Measurements from ENCODE around the gene PAQR7. TPM values are rescaled to one million over a fixed set of nuclear protein-coding genes. Genes with fewer than 3 reads are reported as not detected.

Gene PAQR7
- total RNA-seq, 1 experiment from 2014 or later = 13.6 TPM

DNA sequence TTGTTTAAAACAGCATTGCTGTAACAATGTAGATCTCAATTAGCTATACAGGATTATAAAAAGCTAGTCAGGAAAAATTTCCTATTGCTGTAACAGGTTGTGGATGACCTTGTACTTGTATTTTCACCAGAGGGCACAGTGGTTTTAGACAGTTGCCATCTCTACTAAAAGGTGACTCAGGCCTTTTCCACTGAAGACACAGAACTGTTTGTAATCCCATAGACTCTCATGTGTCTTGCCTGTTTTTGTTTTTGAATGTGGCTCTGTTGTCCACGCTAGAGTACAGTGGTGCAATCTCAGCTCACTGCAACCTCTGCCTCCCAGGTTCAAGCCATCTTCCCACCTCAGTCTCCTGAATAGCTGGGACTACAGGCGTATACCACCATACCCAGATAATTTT is 49.9 kb downstream of the PAQR7 start:
- Mint-ChIP-seq H3K27me3 (ENCODE audit: unreplicated experiment) (no peaks in the 10 kb centered on the region), H3K4me3 (ENCODE audit: low read depth, unreplicated experiment) (no peak overlapping the region), H3K27ac (ENCODE audit: unreplicated experiment) (no peak overlapping the region), H3K9me3 (ENCODE audit: low read depth, unreplicated experiment) (no peaks in the 10 kb centered on the region), H3K4me1 (ENCODE audit: low read depth, unreplicated experiment) (peaks cover 16% of the 10 kb centered on the region), H3K36me3 (ENCODE audit: insufficient read depth, unreplicated experiment) (peaks cover 27% of the 10 kb centered on the region)
- intact Hi-C loops (cut with micrococcal nuclease; ENCODE audit: unreplicated experiment) = no loop called here
- CTCF ChIA-PET = no interaction called here
- DNase-seq = no peak
- TF ChIP-seq, protein P1, sequence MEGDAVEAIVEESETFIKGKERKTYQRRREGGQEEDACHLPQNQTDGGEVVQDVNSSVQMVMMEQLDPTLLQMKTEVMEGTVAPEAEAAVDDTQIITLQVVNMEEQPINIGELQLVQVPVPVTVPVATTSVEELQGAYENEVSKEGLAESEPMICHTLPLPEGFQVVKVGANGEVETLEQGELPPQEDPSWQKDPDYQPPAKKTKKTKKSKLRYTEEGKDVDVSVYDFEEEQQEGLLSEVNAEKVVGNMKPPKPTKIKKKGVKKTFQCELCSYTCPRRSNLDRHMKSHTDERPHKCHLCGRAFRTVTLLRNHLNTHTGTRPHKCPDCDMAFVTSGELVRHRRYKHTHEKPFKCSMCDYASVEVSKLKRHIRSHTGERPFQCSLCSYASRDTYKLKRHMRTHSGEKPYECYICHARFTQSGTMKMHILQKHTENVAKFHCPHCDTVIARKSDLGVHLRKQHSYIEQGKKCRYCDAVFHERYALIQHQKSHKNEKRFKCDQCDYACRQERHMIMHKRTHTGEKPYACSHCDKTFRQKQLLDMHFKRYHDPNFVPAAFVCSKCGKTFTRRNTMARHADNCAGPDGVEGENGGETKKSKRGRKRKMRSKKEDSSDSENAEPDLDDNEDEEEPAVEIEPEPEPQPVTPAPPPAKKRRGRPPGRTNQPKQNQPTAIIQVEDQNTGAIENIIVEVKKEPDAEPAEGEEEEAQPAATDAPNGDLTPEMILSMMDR (IDR thresholded peaks at IDR 0.05; ENCODE audit: unreplicated experiment) = no peak
- BruUV-seq (replicated peaks) = no TSS peak

GRCh38 chr1:25821630-25822091 is 53.8 kb downstream of the PAQR7 start:
- H3K27ac Mint-ChIP-seq (ENCODE audit: unreplicated experiment) = peak overlapping the region; percentile 64

GRCh38 chr1:25821112-25821476 is 54.4 kb downstream of the PAQR7 start:
- BruUV-seq (replicated peaks) = no TSS peak
- TF ChIP-seq, protein P1 (IDR thresholded peaks at IDR 0.05; ENCODE audit: unreplicated experiment) = no peak
- H3K4me3 Mint-ChIP-seq (ENCODE audit: low read depth, unreplicated experiment) = peak overlapping the region; percentile 77
- no peaks in the 10 kb centered on the region for H3K9me3 Mint-ChIP-seq (ENCODE audit: low read depth, unreplicated experiment)
- CTCF ChIA-PET = no interaction called here
- peaks cover 41% of the 10 kb centered on the region for H3K36me3 Mint-ChIP-seq (ENCODE audit: insufficient read depth, unreplicated experiment)
- no peak for DNase-seq
- intact Hi-C loops (cut with micrococcal nuclease; ENCODE audit: unreplicated experiment) = no loop called here
- H3K4me1 Mint-ChIP-seq (ENCODE audit: low read depth, unreplicated experiment) = peaks cover 32% of the 10 kb centered on the region
- peak overlapping the region; percentile 64 for H3K27ac Mint-ChIP-seq (ENCODE audit: unreplicated experiment)
- no peaks in the 10 kb centered on the region for H3K27me3 Mint-ChIP-seq (ENCODE audit: unreplicated experiment)

More at GRCh38 chr1:25821630-25822091, 53.8 kb downstream of the PAQR7 start:
- BruUV-seq (replicated peaks) = no TSS peak
- Mint-ChIP-seq H3K4me1 (ENCODE audit: low read depth, unreplicated experiment) (peaks cover 32% of the 10 kb centered on the region), H3K4me3 (ENCODE audit: low read depth, unreplicated experiment) (peak overlapping the region; percentile 77), H3K27me3 (ENCODE audit: unreplicated experiment) (no peaks in the 10 kb centered on the region), H3K9me3 (ENCODE audit: low read depth, unreplicated experiment) (no peaks in the 10 kb centered on the region), H3K36me3 (ENCODE audit: insufficient read depth, unreplicated experiment) (peaks cover 41% of the 10 kb centered on the region)
- no peak for DNase-seq
- intact Hi-C loops (cut with micrococcal nuclease; ENCODE audit: unreplicated experiment) = no loop called here
- TF ChIP-seq, protein P1 (IDR thresholded peaks at IDR 0.05; ENCODE audit: unreplicated experiment) = no peak
- CTCF ChIA-PET = interaction anchor here (0.6 kb wide), 1 partner anchor 16 kb away, joined by 3 read pairs; no protein-coding TSS in a partner anchor

- Mint-ChIP-seq H3K27ac (ENCODE audit: unreplicated experiment) (peak overlapping the region; percentile 64), H3K9me3 (ENCODE audit: low read depth, unreplicated experiment) (no peaks in the 10 kb centered on the region), H3K4me1 (ENCODE audit: low read depth, unreplicated experiment) (peaks cover 32% of the 10 kb centered on the region), H3K4me3 (ENCODE audit: low read depth, unreplicated experiment) (peak overlapping the region; percentile 77), H3K27me3 (ENCODE audit: unreplicated experiment) (no peaks in the 10 kb centered on the region), H3K36me3 (ENCODE audit: insufficient read depth, unreplicated experiment) (peaks cover 41% of the 10 kb centered on the region)
- TF ChIP-seq, protein P1 (IDR thresholded peaks at IDR 0.05; ENCODE audit: unreplicated experiment) = no peak
- CTCF ChIA-PET = interaction anchor here (1.0 kb wide), 1 partner anchor 177 kb away, joined by 4 read pairs; the partner anchor contains the start of gene PAFAH2
- BruUV-seq (replicated peaks) = no TSS peak
- intact Hi-C loops (cut with micrococcal nuclease; ENCODE audit: unreplicated experiment) = no loop called here
- DNase-seq = peak; percentile 31
Observed at GRCh38 chr1:25820247-25821111, 55.0 kb downstream of the PAQR7 start.

Data from Calu3 (cell line).